HG03139 (cell line): Measurements from ENCODE around the gene TSPAN5.
"Not testable (repeated sequence)": the region's sequence is repeated elsewhere in the genome, so short reads cannot be mapped to it uniquely, and the experiment has no call there.

ENCODE experiments used
- ATAC-seq: cut with Tn5 transposase; IDR thresholded peaks from one replicate; pipeline ENCODE4 v1.9.1; 2021; ENCODE audit not compliant: unreplicated experiment

The TSPAN5 gene

DNA sequence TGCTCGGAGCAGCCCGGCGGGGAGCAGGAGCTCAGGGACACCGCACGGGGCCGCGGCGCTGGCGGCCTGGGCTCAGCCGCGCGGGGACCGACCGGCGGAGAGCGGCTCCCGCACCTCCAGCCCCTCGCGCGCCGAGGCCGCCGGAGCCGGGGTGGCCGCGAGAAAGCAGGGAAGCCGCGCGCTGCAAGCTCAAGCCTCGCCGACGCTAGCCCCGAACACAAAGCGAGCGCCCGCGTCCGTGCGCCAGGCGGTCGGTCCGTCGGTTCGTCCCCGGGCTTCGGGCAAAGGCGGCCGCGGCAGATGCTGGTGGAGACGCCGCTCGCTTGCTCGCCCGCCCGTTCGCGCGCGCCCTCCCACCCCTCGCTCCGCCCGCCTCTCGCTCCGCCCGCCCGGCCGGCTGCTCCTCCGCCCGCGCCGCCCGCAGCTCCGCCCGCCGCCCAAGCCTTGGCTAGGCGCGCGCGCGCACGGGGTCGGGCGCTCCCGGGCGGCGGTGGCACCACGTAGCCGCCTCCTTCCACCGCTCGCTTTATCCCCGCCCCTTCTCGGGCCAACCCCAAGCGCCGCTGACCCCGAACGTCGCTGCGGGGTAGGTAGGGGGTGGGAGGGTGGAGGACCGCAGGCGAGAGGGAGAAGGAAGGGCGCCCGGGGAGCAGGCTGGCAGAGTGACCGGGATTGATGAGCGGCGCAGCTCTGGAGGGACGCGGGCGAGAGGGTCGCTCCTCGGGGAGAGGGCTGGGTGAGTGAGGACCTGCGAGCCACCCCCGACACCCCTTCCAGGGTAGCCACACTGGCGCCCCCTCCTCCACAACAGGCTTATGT, at the start of gene TSPAN5:
Gene TSPAN5 (minus strand): TSS at position 325 of the 819 bp plus-strand sequence.
- ATAC-seq = peak; percentile 76

- ATAC-seq = no peak
Observed at GRCh38 chr4:98706935-98707334, 48.5 kb upstream of the TSPAN5 start.

DNA sequence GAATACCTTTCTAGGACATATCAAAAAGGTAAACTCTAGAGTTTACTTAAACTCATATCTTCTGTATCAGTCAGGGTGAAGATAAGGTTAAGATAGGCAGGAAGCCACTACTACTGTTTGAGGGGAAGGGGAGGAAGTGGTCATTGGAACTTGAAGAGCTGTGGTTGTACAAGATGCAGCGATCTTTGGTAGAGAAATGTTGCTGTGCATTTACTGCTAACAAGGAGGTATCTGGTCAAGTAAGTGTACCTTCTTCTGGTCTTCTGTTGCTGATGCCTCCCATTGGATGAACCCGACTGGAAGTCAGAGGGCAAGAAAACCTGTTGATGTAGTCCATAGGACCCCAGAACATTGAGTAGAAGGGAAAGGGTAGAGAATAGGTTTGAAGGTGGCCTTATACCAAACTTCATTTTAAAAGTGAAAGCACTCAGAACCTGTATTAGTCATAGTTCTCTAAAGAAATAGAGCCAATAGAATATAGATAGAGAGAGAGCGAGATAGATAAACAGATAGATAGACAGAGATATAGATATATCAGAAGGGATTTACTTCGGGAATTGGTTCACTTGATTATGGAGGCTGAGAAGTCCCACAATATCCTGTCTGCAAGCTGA, 47.9 kb upstream of the TSPAN5 start:
- ATAC-seq = no peak

GRCh38 chr4:98705586-98705985, 47.2 kb upstream of the TSPAN5 start:
- not testable (repeated sequence) for ATAC-seq

DNA sequence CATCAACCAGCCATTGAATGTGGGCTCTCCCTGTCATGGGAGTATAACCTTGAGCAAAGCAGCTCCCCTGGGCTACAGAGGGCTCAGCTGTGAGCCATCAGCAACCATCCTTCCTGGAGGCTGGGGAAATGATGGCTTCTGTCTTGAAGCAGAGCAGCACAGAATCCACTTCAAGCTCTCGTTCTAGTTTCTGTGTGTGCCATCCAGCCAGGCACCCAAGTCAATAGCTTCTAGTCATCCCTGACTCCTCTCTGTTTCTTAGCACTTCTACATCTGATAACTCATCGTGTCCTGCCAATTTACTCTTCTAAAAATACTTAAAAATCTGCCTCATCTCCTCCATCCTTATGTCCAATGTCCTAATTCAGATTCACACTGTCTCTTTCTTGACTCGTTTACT, 42.2 kb upstream of the TSPAN5 start:
- ATAC-seq = no peak

DNA sequence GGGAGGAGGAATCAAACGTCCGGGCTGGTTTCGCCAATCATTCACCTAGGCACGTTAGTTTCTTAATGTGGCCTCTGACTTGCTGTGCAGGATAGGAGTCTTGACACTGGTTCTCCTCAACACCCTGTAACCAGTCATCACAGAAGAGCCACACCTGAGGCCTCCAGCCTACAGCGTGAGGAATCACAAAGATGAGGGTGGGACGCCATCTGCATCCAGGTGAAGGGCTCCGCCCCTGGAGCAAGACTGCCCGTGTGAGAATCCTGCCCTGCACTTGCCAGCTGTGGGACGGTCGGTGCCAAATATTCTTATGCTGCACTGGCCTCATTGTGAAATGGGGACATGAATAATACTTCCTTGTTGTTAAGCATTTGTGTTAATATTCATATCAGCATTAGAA, 35.7 kb upstream of the TSPAN5 start:
- ATAC-seq = no peak

- no peak for ATAC-seq
Observed at GRCh38 chr4:98692411-98692810, 34.0 kb upstream of the TSPAN5 start.

GRCh38 chr4:98691588-98691987, 33.2 kb upstream of the TSPAN5 start:
- no peak for ATAC-seq

DNA sequence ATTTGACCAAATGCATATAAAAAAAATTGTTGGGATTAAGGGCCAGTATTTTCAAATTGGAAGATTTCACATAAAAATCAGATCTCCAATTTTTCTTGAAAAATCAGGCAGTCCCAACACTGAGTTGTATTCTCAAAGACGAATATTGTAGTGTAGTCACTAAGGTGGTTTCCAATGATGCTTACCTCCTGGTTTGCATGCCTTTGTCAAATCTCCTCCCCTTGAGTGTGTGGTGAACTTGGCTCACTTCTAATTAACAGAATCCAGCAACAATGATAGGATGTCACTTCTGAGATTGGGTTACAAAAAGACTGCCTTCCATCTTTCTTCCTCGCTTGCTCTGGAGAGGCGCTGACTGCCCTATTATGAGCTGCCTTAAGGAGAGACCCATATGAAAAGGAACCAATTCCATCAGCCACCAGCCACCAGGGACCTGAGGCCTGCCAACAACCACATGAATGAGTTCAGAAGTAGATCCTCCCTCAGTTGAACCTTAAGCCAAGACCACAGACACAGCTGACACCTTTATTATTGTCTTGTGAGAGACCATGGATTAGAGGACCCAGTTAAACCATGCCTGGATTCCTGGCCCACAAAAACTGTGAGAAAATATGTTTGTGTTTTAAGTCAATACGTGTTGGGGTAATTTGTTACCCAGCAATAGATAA, 31.2 kb upstream of the TSPAN5 start:
- ATAC-seq = no peak

DNA sequence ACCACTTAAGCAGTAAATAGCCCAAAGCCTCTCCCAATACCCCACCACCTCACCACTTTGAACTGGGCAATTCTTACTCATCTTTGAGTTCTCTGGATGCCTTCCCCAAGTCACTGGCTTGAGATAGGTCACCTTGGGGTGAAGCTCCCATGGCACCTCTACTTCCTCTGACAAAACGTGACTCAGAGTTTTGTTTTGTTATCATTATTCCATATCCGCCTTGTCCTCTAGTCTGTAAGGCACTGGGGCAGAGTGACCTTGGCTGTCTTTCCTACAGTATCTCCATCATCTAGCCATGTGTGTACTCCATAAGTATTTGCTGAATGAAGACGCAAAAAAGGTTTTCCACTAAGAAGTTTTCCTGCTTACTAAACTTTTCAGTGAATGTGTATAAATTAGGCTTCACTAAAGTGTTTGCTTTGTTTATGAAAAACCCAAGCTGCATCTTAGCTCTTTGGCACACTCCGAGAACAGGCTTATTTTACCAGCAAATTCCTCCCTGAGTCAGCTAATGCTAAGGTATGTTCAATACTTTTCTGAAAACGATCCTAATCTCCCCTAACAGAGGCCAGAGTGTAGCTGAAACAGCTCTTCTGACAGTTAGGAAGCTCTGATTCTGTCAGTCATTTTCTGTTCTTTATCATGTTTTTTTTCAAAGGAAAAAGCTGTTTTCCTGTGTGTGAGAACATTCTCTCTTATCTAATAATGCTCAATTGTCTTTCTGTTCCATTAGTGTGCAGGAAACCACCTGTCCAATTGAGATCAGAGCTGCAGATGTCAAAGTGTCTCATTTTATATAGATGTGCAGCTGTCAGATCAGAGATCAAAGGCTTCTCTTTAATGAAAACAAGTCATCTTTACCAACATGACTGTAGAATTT, 30.2 kb upstream of the TSPAN5 start:
- no peak for ATAC-seq

DNA sequence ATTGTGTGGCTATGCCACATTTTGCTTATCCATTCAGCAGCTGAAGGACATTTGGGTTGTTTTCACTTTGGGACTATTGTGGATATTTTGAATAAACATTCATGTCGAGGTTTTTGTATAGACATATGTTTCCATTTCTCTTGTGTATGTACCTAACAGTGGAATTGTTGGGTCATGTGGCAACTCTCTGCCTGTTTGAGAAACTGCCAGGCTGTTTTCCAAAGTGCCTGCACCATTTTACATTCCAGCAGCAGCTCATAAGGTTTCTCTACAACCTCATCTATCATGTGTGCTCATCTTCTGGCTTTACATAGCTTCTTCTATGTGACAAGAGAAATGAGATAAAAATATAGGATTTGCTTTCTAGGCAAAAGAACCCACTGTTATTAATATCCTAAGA, 29.5 kb upstream of the TSPAN5 start:
- ATAC-seq = no peak

- ATAC-seq = no peak
Observed at GRCh38 chr4:98686847-98687246, 28.4 kb upstream of the TSPAN5 start.

DNA sequence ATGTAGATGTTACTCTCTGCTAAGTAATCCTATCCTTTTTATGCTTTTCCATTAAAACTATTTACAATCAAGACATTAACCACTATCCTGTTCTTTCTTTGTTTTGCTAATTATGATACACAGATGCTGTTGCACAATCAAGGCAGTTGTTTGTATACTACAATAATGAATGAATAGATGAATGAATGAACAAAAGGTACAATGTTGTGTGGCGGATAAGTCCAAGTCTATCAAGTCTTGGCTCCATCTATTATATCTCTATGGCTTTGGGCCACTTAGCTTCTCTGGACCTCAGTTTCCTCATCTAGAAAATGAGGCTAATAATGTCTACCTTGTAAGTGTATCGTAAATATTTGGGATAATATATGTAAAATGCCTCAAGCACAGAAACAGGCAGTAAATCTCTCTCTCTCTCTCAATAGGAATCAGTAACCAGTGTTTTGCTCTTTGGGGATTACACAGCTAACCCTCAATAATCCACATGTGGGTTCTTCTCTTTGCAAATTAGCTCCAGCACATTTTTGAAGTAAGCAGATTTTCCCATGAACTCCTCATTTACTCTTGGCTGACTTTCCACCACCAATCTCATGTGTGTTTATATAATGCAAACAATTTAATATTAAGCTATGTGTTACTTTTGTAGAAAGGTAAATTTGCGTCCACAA, 27.8 kb upstream of the TSPAN5 start:
- no peak for ATAC-seq

DNA sequence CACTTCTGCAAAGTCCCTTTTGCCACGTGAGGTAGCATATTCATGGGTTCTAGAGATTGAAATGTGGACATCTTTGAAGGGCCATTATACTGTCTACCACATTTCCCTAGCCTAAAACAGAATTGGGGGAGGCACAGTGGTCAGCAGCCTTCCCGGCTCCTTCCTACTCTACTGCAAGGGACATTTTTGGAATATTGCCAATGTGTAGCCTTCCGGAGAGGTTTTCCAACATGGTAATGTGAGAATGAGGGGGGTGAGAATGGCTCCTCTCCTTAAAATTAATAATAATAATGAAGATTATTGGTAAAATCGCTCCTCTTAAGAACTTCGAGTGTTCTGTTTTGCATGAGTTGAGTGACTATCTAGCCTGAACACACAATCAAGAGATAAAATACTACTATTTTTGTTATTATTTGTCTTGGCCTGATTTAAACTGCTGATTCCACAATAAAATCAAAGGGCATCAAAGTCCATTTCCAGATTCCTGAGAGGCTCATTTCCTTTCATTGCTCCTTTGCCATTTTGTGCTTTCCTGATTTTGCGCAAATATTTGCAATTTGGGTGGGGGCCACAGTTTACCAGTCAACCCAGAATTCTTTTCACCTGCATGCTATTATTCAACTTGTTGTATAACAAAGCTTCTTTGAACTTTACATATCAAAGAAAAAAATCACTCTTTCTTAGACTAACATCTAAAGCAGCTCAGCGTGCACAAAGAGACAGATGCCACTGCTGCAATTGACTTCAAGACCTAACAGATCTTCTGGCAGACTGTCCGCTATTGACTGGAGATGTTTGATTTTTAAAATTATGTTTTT, 27.0 kb upstream of the TSPAN5 start:
- no peak for ATAC-seq

- ATAC-seq = no peak
Observed at GRCh38 chr4:98682719-98683118, 24.3 kb upstream of the TSPAN5 start.

DNA sequence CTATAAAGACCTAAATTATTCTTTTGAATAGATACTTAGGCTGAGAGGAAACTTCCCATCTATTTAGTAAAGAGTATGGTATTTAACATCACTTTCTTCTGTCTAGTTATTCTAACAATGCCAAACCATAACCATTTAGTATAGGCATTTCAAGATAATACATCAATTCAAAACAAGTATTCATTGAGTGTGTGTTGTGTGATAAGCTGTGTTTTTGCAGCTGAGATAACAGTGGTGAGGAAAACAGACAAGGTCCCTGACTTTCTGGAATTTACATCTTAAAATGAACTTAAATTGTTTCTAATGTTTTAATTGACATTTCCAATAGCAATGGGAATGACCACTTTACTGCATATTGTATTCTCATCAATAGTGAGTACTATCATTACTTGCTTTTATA, 22.4 kb upstream of the TSPAN5 start:
- no peak for ATAC-seq

GRCh38 chr4:98679738-98680137, 21.3 kb upstream of the TSPAN5 start:
- ATAC-seq = no peak

DNA sequence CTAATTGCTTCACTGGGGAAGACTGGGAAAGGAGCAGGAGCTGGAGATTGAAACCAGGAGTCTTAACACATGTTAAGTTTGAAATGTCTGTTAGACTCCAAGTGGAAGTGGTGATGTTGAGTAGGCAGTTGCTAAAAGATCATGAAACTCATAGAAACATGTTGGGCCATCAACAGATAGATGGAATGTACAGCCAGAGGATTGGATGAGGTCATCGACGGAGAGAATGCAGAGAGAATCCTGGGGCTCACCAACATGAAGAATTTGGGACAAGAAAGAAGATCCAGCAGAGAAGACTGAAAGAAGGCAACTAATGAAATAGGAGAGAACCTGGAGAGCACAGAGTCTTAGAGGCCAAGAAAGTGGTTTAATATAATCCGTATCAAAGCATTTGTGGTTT, 19.4 kb upstream of the TSPAN5 start:
- ATAC-seq = no peak

GRCh38 chr4:98674404-98675173, 16.2 kb upstream of the TSPAN5 start:
- ATAC-seq = no peak
